GM18861 (cell line): ENCODE measurements around the gene NFE2L2.
A peak's percentile ranks its signal among the peaks of the same experiment; 100 is the strongest.
"Not testable (repeated sequence)": the region's sequence is repeated elsewhere in the genome, so short reads cannot be mapped to it uniquely, and the experiment has no call there.

Source experiments
- ATAC-seq: cut with Tn5 transposase; IDR thresholded peaks from one replicate; pipeline ENCODE4 v1.9.1; 2021; ENCODE audit not compliant: unreplicated experiment

NFE2L2 gene

GRCh38 chr2:177239932-177240630 is 24.4 kb downstream of the NFE2L2 start:
- peak; percentile 73 for ATAC-seq

GRCh38 chr2:177239053-177239452 is 25.5 kb downstream of the NFE2L2 start:
- no peak for ATAC-seq

- ATAC-seq = no peak
Measured at GRCh38 chr2:177237932-177238331, 26.6 kb downstream of the NFE2L2 start.

GRCh38 chr2:177235855-177236437 is 28.6 kb downstream of the NFE2L2 start:
- no peak for ATAC-seq

- ATAC-seq = no peak
Measured at GRCh38 chr2:177234267-177234666, 30.3 kb downstream of the NFE2L2 start.

GRCh38 chr2:177232098-177232704 is 32.3 kb downstream of the NFE2L2 start:
- no peak for ATAC-seq

GRCh38 chr2:177231270-177231669 is 33.3 kb downstream of the NFE2L2 start:
- no peak for ATAC-seq

- ATAC-seq = no peak
Measured at GRCh38 chr2:177229442-177230242, 34.9 kb downstream of the NFE2L2 start.

- no peak for ATAC-seq
Measured at GRCh38 chr2:177225965-177226360, 38.6 kb downstream of the NFE2L2 start.

- ATAC-seq = not testable (repeated sequence)
Measured at GRCh38 chr2:177223436-177223835, 41.1 kb downstream of the NFE2L2 start.

- no peak for ATAC-seq
Measured at GRCh38 chr2:177221970-177222369, 42.6 kb downstream of the NFE2L2 start.

GRCh38 chr2:177221534-177221933 is 43.0 kb downstream of the NFE2L2 start:
- ATAC-seq = no peak

GRCh38 chr2:177219787-177220186 is 44.7 kb downstream of the NFE2L2 start:
- not testable (repeated sequence) for ATAC-seq

GRCh38 chr2:177217247-177217843 is 47.2 kb downstream of the NFE2L2 start:
- no peak for ATAC-seq

GRCh38 chr2:177212891-177213856 is 51.4 kb downstream of the NFE2L2 start:
- peak; percentile 32 for ATAC-seq

GRCh38 chr2:177212106-177212890 is 52.2 kb downstream of the NFE2L2 start, which contains the start of gene HNRNPA3:
HNRNPA3 (plus strand) TSS chr2:177212794; CDS start chr2:177212800, 6 bp downstream.
- ATAC-seq = peak; percentile 88

- no peak for ATAC-seq
Measured at GRCh38 chr2:177211576-177212105, 52.9 kb downstream of the NFE2L2 start.

- ATAC-seq = no peak
Measured at GRCh38 chr2:177211169-177211568, 53.4 kb downstream of the NFE2L2 start.

GRCh38 chr2:177207101-177207500 is 57.4 kb downstream of the NFE2L2 start:
- peak; percentile 65 for ATAC-seq
